Measurements from ENCODE around the gene PDE8B.

PDE8B gene

DNA sequence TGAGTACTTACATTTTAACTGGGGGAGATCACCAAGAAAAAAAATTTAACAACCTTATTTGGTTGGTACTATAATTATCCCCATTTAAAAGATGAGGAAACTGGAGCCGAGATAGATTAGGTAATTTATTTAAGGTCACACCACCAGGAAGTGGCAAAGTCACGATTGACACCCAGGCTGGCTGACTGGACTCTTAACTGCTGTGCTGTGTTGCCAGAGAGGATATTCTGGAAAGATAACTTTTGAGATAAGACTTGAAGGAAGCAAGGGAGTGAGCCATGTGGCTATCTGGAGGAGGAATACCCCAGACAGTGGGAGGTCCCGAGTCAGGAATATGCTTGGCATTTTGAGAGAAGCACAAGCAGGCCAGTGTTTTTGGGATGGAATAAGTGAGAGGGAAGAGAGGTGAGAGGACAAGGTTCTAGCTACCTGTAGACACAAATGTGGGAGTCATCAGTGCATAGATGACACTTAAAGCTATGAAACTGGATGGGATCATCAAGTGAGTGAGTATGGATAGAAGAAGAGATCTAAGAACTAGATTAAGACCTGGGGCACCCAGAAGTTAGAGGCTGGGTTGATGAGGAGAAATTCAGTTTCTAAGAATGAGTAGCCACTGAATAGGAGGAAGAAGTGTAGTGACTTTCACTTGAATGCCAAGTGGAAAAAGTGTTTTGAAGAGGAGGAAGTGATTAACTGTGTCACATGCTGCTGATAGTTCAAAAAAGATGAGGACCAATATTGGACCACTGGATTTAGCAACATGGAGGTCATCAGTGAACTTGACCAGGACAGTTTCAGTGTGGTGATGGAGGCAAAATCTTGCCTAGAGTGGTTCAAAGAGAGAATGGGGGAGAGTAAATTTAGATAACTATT, 25.6 kb downstream of the PDE8B start:
- no peaks in the 10 kb centered on the region for H3K9me3 ChIP-seq (ENCODE audit: insufficient read depth, low read length, severe bottlenecking)
- H3K4me1 ChIP-seq (ENCODE audit: insufficient read depth, low read length) = no peaks in the 10 kb centered on the region
- ATAC-seq (ENCODE audit: insufficient read depth, low read depth) (no peak), DNase-seq (no peak)
- no peak overlapping the region for H2AFZ ChIP-seq (ENCODE audit: low read depth, low read length)
- H4K20me1 ChIP-seq (ENCODE audit: insufficient read depth, low read length) = no peaks in the 10 kb centered on the region
- H3K9ac ChIP-seq (ENCODE audit: low read depth, low read length) = no peak overlapping the region
- H3K27ac ChIP-seq (ENCODE audit: low read length) = no peak overlapping the region
- TF ChIP-seq, protein P1, sequence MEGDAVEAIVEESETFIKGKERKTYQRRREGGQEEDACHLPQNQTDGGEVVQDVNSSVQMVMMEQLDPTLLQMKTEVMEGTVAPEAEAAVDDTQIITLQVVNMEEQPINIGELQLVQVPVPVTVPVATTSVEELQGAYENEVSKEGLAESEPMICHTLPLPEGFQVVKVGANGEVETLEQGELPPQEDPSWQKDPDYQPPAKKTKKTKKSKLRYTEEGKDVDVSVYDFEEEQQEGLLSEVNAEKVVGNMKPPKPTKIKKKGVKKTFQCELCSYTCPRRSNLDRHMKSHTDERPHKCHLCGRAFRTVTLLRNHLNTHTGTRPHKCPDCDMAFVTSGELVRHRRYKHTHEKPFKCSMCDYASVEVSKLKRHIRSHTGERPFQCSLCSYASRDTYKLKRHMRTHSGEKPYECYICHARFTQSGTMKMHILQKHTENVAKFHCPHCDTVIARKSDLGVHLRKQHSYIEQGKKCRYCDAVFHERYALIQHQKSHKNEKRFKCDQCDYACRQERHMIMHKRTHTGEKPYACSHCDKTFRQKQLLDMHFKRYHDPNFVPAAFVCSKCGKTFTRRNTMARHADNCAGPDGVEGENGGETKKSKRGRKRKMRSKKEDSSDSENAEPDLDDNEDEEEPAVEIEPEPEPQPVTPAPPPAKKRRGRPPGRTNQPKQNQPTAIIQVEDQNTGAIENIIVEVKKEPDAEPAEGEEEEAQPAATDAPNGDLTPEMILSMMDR (IDR thresholded peaks at IDR 0.05; ENCODE audit: borderline replicate concordance, extremely low read depth, low read length, poor library complexity, severe bottlenecking) = no peak
- no peak for TF ChIP-seq EZH2 (IDR thresholded peaks at IDR 0.05; ENCODE audit: borderline replicate concordance, low read depth, low read length, severe bottlenecking)
- H3K4me2 ChIP-seq (ENCODE audit: insufficient read depth, low read length) = no peak overlapping the region
- no peaks in the 10 kb centered on the region for H3K27me3 ChIP-seq (ENCODE audit: insufficient read depth, low read length, poor library complexity)
- H3K4me3 ChIP-seq (ENCODE audit: low read depth in 1 of 2, low read length in 2 of 2) = no peak overlapping the region
- no peaks in the 10 kb centered on the region for H3K36me3 ChIP-seq (ENCODE audit: insufficient read depth, low read length)
- H3K79me2 ChIP-seq (ENCODE audit: insufficient read depth, low read length) = no peaks in the 10 kb centered on the region

DNA sequence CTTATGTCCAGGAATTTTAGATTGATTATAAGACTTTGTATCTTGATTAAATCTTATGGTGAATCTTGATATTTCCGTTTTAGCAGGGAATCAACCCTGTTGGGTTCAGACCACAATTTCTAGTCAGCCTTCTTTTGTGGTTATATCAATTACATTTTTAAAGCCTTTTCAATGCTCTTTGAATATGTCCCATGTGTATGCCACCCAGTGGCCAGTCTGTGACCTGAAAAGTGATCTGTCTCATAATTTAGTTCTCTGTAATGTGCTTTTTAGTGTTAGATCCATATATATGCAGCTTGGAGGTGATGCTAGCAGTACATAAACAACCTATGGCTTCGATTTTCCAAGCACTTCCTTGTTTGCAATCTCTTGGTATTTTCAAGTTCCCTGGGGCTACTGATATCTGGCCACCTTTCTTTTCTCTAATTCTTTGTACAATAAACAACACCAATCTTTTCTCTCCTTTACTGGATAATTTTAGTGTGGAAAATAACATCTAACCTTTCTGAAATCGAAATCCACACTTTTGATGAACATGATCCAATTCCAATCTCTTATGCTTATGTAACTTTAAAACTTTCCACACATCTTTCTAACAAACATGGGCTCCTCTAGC, 28.8 kb downstream of the PDE8B start:
- no peak for TF ChIP-seq EZH2 (IDR thresholded peaks at IDR 0.05; ENCODE audit: borderline replicate concordance, low read depth, low read length, severe bottlenecking)
- TF ChIP-seq, protein P1 (IDR thresholded peaks at IDR 0.05; ENCODE audit: borderline replicate concordance, extremely low read depth, low read length, poor library complexity, severe bottlenecking) = peak; percentile 32
- Histone ChIP-seq H3K4me3 (ENCODE audit: low read depth in 1 of 2, low read length in 2 of 2) (no peak overlapping the region), H3K79me2 (ENCODE audit: insufficient read depth, low read length) (no peaks in the 10 kb centered on the region), H3K4me2 (ENCODE audit: insufficient read depth, low read length) (no peak overlapping the region), H3K36me3 (ENCODE audit: insufficient read depth, low read length) (no peaks in the 10 kb centered on the region), H3K27me3 (ENCODE audit: insufficient read depth, low read length, poor library complexity) (no peaks in the 10 kb centered on the region), H4K20me1 (ENCODE audit: insufficient read depth, low read length) (no peaks in the 10 kb centered on the region), H3K9me3 (ENCODE audit: insufficient read depth, low read length, severe bottlenecking) (no peaks in the 10 kb centered on the region), H3K4me1 (ENCODE audit: insufficient read depth, low read length) (no peaks in the 10 kb centered on the region), H3K27ac (ENCODE audit: low read length) (no peak overlapping the region), H3K9ac (ENCODE audit: low read depth, low read length) (no peak overlapping the region), H2AFZ (ENCODE audit: low read depth, low read length) (no peak overlapping the region)
- DNase-seq = no peak
- no peak for ATAC-seq (ENCODE audit: insufficient read depth, low read depth)

DNA sequence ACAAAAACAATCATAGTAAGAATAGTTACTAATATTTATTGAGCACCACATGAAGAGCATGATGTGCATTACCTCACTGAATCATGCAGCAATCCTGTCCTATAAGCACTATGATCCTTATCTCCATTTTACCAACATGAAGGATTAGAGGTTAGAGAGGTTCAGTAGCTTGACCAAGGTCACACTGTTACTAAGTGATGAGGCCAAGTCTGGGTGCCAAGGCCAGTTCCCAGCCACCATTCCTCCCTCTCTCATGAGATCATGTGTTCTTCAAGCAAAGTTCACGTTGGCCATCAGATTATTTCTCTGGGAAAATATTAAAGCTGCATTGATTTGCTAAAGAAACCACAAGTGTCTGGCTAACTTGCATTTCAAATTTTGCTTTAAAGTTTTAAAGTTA, 31.0 kb downstream of the PDE8B start:
- Histone ChIP-seq H2AFZ (ENCODE audit: low read depth, low read length) (no peak overlapping the region), H3K79me2 (ENCODE audit: insufficient read depth, low read length) (no peaks in the 10 kb centered on the region), H3K27ac (ENCODE audit: low read length) (no peak overlapping the region), H3K4me1 (ENCODE audit: insufficient read depth, low read length) (no peaks in the 10 kb centered on the region), H4K20me1 (ENCODE audit: insufficient read depth, low read length) (no peaks in the 10 kb centered on the region), H3K9ac (ENCODE audit: low read depth, low read length) (no peak overlapping the region), H3K36me3 (ENCODE audit: insufficient read depth, low read length) (no peaks in the 10 kb centered on the region), H3K4me2 (ENCODE audit: insufficient read depth, low read length) (no peak overlapping the region), H3K27me3 (ENCODE audit: insufficient read depth, low read length, poor library complexity) (no peaks in the 10 kb centered on the region), H3K4me3 (ENCODE audit: low read depth in 1 of 2, low read length in 2 of 2) (no peak overlapping the region), H3K9me3 (ENCODE audit: insufficient read depth, low read length, severe bottlenecking) (no peaks in the 10 kb centered on the region)
- no peak for TF ChIP-seq EZH2 (IDR thresholded peaks at IDR 0.05; ENCODE audit: borderline replicate concordance, low read depth, low read length, severe bottlenecking)
- TF ChIP-seq, protein P1 (IDR thresholded peaks at IDR 0.05; ENCODE audit: borderline replicate concordance, extremely low read depth, low read length, poor library complexity, severe bottlenecking) = no peak
- ATAC-seq (ENCODE audit: insufficient read depth, low read depth) (no peak), DNase-seq (no peak)
